PFSK-1 (cell line): ENCODE data around the gene BMI1.

Source experiments
- FOXP2 ChIP-seq: optimal IDR thresholded peaks from 2 replicates; pipeline ENCODE3; 2011; ENCODE audit warnings: borderline replicate concordance, control low read depth, inconsistent platforms; ENCODE audit not compliant: insufficient read depth; ENCODE audit errors: extremely low read length, extremely low read depth
- POLR2AphosphoS5 ChIP-seq: IDR thresholded peaks from 2 replicates; pipeline ENCODE4 v1.6.1; 2012; ENCODE audit warnings: low read depth, mild to moderate bottlenecking, control low read depth, low read length, moderate library complexity
- SIN3A ChIP-seq: IDR thresholded peaks from 2 replicates; pipeline ENCODE4 v1.6.1; 2012; ENCODE audit warnings: mild to moderate bottlenecking, low read length, moderate library complexity, borderline replicate concordance; ENCODE audit not compliant: insufficient read depth
- TAF1 ChIP-seq: IDR thresholded peaks from 2 replicates; pipeline ENCODE4 v1.6.1; 2012; ENCODE audit warnings: low read length, control low read depth, borderline replicate concordance; ENCODE audit not compliant: insufficient read depth
- TF ChIP-seq, protein P1 (sequence below), 2 experiments: IDR thresholded peaks; 2 replicates each; pipeline versions ENCODE4 v1.6.1 to v1.8.0; 2011 to 2012; ENCODE audit warnings: low read depth in 2 of 2, low read length in 2 of 2, control low read depth in 1 of 2, inconsistent platforms in 1 of 2, mild to moderate bottlenecking in 1 of 2, moderate library complexity in 1 of 2; ENCODE audit not compliant: insufficient read depth in 1 of 2

BMI1 gene

DNA sequence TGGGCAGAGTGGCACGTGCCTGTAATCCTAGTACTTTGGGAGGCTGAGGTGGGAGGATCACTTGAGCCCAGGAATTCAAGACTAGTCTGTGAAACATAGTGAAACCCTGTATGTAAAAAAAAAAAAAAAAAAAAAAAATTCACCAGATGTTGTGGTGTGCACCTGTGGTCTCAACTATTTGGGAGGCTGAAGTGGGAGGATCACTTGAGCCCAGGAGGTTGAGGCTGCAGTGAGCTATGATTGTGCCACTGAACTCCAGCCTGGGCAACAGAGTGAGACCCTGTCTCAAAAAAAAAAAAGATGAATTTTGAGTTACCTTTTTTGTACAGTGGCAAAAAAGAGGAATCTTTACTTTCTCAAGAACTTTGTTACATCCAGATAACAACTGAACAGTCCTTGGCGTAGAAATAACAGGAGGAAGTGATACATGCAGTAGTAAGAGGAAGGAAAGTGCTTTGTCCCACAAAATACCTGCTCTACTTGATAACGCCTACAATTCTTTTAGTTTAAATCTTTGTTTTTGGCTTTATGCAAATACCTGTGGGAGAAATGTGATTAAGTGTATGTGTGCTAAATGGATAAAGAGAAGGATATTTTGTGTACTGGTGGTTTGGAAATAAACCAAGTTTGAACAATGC, 53.7 kb downstream of the BMI1 start:
- TF ChIP-seq TAF1 (no peak), SIN3A (no peak), FOXP2 (no peak), POLR2AphosphoS5 (no peak)
- TF ChIP-seq, protein P1, sequence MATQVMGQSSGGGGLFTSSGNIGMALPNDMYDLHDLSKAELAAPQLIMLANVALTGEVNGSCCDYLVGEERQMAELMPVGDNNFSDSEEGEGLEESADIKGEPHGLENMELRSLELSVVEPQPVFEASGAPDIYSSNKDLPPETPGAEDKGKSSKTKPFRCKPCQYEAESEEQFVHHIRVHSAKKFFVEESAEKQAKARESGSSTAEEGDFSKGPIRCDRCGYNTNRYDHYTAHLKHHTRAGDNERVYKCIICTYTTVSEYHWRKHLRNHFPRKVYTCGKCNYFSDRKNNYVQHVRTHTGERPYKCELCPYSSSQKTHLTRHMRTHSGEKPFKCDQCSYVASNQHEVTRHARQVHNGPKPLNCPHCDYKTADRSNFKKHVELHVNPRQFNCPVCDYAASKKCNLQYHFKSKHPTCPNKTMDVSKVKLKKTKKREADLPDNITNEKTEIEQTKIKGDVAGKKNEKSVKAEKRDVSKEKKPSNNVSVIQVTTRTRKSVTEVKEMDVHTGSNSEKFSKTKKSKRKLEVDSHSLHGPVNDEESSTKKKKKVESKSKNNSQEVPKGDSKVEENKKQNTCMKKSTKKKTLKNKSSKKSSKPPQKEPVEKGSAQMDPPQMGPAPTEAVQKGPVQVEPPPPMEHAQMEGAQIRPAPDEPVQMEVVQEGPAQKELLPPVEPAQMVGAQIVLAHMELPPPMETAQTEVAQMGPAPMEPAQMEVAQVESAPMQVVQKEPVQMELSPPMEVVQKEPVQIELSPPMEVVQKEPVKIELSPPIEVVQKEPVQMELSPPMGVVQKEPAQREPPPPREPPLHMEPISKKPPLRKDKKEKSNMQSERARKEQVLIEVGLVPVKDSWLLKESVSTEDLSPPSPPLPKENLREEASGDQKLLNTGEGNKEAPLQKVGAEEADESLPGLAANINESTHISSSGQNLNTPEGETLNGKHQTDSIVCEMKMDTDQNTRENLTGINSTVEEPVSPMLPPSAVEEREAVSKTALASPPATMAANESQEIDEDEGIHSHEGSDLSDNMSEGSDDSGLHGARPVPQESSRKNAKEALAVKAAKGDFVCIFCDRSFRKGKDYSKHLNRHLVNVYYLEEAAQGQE (IDR thresholded peaks at IDR 0.05; ENCODE audit: insufficient read depth in 1 of 2, low read depth in 2 of 2, low read length in 2 of 2): no peak

DNA sequence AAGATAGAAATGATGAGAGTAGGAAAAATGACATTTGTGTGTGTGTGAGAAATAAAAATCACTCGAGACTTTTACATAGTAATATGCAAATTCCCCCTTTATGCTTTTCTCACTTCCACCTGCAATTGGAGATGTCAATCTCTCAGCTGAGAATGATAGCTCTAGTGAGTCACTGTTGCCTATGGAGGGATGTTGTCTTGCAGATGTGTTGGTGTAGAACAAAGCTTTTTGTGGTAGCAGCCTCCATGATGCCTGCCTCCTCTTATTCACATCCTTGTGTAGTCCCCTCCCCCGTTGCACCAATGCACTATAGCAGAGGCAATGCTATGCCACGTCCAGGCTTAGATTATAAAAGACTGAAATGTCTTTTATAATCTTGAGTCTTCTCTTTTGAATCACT, 58.2 kb downstream of the BMI1 start:
- TF ChIP-seq SIN3A: no peak
- TF ChIP-seq, protein P1 (IDR thresholded peaks at IDR 0.05; ENCODE audit: insufficient read depth in 1 of 2, low read depth in 2 of 2, low read length in 2 of 2): no peak
- no peak for TF ChIP-seq POLR2AphosphoS5
- no peak for TF ChIP-seq FOXP2
- no peak for TF ChIP-seq TAF1
